Daoy (cell line): Measurements from ENCODE around the gene SUSD4. TPM values are rescaled to one million over a fixed set of nuclear protein-coding genes. Genes with fewer than 3 reads are reported as not detected.
"Not testable (repeated sequence)": the region's sequence is repeated elsewhere in the genome, so short reads cannot be mapped to it uniquely, and the experiment has no call there.

Experiments
- DNase-seq: peaks from one replicate; pipeline ENCODE4 v3.0.0-alpha.2; 2015; ENCODE audit warnings: low read depth
- total RNA-seq: library from RNA; depleted of rRNA; stranded (reverse); fragments of >200 nt; shearing (Covaris generic); gene quantifications from 2 replicates; pipeline ENCODE4 v1.2.3, GENCODE V29; 2014

SUSD4 gene
- total RNA-seq, 1 experiment from 2014 or later, result 26.9 TPM

- no peak for DNase-seq
These were observed 66.2 kb downstream of the SUSD4 start for GRCh38 chr1:223297800-223298199.

GRCh38 chr1:223291796-223292195 is 72.2 kb downstream of the SUSD4 start:
- DNase-seq, result no peak

- DNase-seq, result no peak
These were observed 73.6 kb downstream of the SUSD4 start for GRCh38 chr1:223290397-223290796.

GRCh38 chr1:223289621-223290020 is 74.4 kb downstream of the SUSD4 start:
- no peak for DNase-seq

- DNase-seq, result no peak
These were observed 75.2 kb downstream of the SUSD4 start for GRCh38 chr1:223288826-223289225.

- no peak for DNase-seq
These were observed 78.5 kb downstream of the SUSD4 start for GRCh38 chr1:223285452-223285851.

GRCh38 chr1:223283697-223284096 is 80.3 kb downstream of the SUSD4 start:
- not testable (repeated sequence) for DNase-seq

- not testable (repeated sequence) for DNase-seq
These were observed 85.7 kb downstream of the SUSD4 start for GRCh38 chr1:223278311-223278710.

GRCh38 chr1:223276029-223276428 is 87.9 kb downstream of the SUSD4 start:
- no peak for DNase-seq

GRCh38 chr1:223273511-223273910 is 90.5 kb downstream of the SUSD4 start:
- DNase-seq, result no peak

- DNase-seq, result no peak
These were observed 92.7 kb downstream of the SUSD4 start for GRCh38 chr1:223271085-223271781.

- DNase-seq, result no peak
These were observed 93.8 kb downstream of the SUSD4 start for GRCh38 chr1:223270155-223270554.

- no peak for DNase-seq
These were observed 95.0 kb downstream of the SUSD4 start for GRCh38 chr1:223269006-223269405.

GRCh38 chr1:223266632-223267172 is 97.3 kb downstream of the SUSD4 start:
- DNase-seq, result no peak

GRCh38 chr1:223264983-223265908 is 98.7 kb downstream of the SUSD4 start:
- no peak for DNase-seq

GRCh38 chr1:223264529-223264928 is 99.4 kb downstream of the SUSD4 start:
- no peak for DNase-seq

- no peak for DNase-seq
These were observed 102.1 kb downstream of the SUSD4 start for GRCh38 chr1:223261914-223262313.

GRCh38 chr1:223260712-223261111 is 103.3 kb downstream of the SUSD4 start:
- no peak for DNase-seq

GRCh38 chr1:223259462-223259861 is 104.5 kb downstream of the SUSD4 start:
- no peak for DNase-seq

GRCh38 chr1:223258751-223259198 is 105.2 kb downstream of the SUSD4 start:
- DNase-seq, result peak; percentile 87

GRCh38 chr1:223257856-223258550 is 106.0 kb downstream of the SUSD4 start:
- no peak for DNase-seq

- DNase-seq, result peak; percentile 40
These were observed 107.9 kb downstream of the SUSD4 start for GRCh38 chr1:223256034-223256433.
